Neural progenitor cell (in vitro differentiated cells): ENCODE data around the gene GTF3C1.

Source experiments
- CTCF ChIP-seq: fragments of 200-600 bp; sonication (generic); IDR thresholded peaks from 2 replicates; pipeline ENCODE4 v1.5.1; 2017; ENCODE audit warnings: antibody characterized with exemption, mild to moderate bottlenecking
- EZH2 ChIP-seq: fragments of 200-600 bp; sonication (generic); IDR thresholded peaks from 2 replicates; pipeline ENCODE4 v1.6.1; 2017; ENCODE audit warnings: antibody characterized with exemption, mild to moderate bottlenecking, moderate library complexity
- EZH2phosphoT487 ChIP-seq: fragments of 200-600 bp; sonication (generic); IDR thresholded peaks from 2 replicates; pipeline ENCODE4 v1.6.1; 2017; ENCODE audit warnings: antibody characterized with exemption

- TF ChIP-seq CTCF (no peak), EZH2phosphoT487 (no peak), EZH2 (no peak)
Observed at GRCh38 chr16:27453494-27453825, 96.3 kb downstream of the GTF3C1 start.
